Liver (tissue), 9 donors: ENCODE measurements around the gene RNH1. TPM values are rescaled to one million over a fixed set of nuclear protein-coding genes. Genes with fewer than 3 reads are reported as not detected.
A peak's percentile ranks its signal among the peaks of the same experiment; 100 is the strongest.

Experiments
- DNase-seq: peaks from one replicate; pipeline ENCODE4 v3.0.0-alpha.2; 2017; ENCODE audit warnings: low spot score
- H3K27ac ChIP-seq, 2 donors: one replicate each; pipeline ENCODE4 v1.7.0; 2013; ENCODE audit warnings: inconsistent platforms in 2 of 2, low read length in 2 of 2, control low read depth in 1 of 2, low read depth in 1 of 2, mild to moderate bottlenecking in 1 of 2
- H3K27me3 ChIP-seq, 4 donors: one replicate each; pipeline versions ENCODE4 v1.6.1 to v1.7.0; 2013; ENCODE audit warnings: low read length in 3 of 4, inconsistent platforms in 1 of 4, mild to moderate bottlenecking in 1 of 4, moderate library complexity in 1 of 4; ENCODE audit not compliant: control insufficient read depth in 4 of 4, insufficient read depth in 4 of 4
- H3K36me3 ChIP-seq, 4 donors: one replicate each; pipeline versions ENCODE4 v1.6.1 to v1.7.0; 2013; ENCODE audit warnings: low read length in 3 of 4, mild to moderate bottlenecking in 3 of 4, low read depth in 1 of 4, moderate library complexity in 1 of 4; ENCODE audit not compliant: control insufficient read depth in 4 of 4, insufficient read depth in 3 of 4
- H3K4me1 ChIP-seq, 4 donors: one replicate each; pipeline versions ENCODE4 v1.6.1 to v1.7.0; 2013; ENCODE audit warnings: low read length in 3 of 4, mild to moderate bottlenecking in 3 of 4, moderate library complexity in 1 of 4; ENCODE audit not compliant: control insufficient read depth in 4 of 4, insufficient read depth in 4 of 4
- H3K4me3 ChIP-seq, 3 donors: one replicate each; pipeline versions ENCODE4 v1.6.1 to v1.7.0; 2013; ENCODE audit warnings: low read length in 3 of 3, control low read depth in 1 of 3, low read depth in 1 of 3, mild to moderate bottlenecking in 1 of 3
- H3K9ac ChIP-seq, 2 donors: one replicate each; pipeline ENCODE4 v1.7.0; 2013; ENCODE audit warnings: low read length in 2 of 2, mild to moderate bottlenecking in 2 of 2, moderate library complexity in 2 of 2, control low read depth in 1 of 2, low read depth in 1 of 2
- H3K9me3 ChIP-seq, 4 donors: one replicate each; pipeline versions ENCODE4 v1.6.1 to v1.7.0; 2013; ENCODE audit warnings: low read length in 3 of 4; ENCODE audit not compliant: control insufficient read depth in 4 of 4
- ATF3 ChIP-seq: IDR thresholded peaks from 2 replicates; pipeline ENCODE4 v1.6.1; 2016; ENCODE audit warnings: antibody characterized with exemption
- CTCF ChIP-seq: fragments of 150-350 bp; IDR thresholded peaks from 2 replicates; pipeline ENCODE4 v1.5.1; 2017; ENCODE audit warnings: improper control_type of control experiment, low read depth, low read length; ENCODE audit not compliant: missing input control
- GABPA ChIP-seq, 2 donors: IDR thresholded peaks in 1 of 2; conservative IDR thresholded peaks in 1 of 2; 2 replicates each; pipeline ENCODE4 v1.6.1; 2016; ENCODE audit warnings: antibody characterized with exemption in 2 of 2, mild to moderate bottlenecking in 1 of 2, moderate library complexity in 1 of 2
- HNF4G ChIP-seq: IDR thresholded peaks from 2 replicates; pipeline ENCODE4 v1.6.1; 2016; ENCODE audit warnings: antibody characterized with exemption
- REST ChIP-seq: IDR thresholded peaks from 2 replicates; pipeline ENCODE4 v1.6.1; 2016; ENCODE audit warnings: antibody characterized with exemption, mild to moderate bottlenecking
- SP1 ChIP-seq: IDR thresholded peaks from 2 replicates; pipeline ENCODE4 v1.6.1; 2018; ENCODE audit warnings: antibody characterized with exemption, mild to moderate bottlenecking
- ZBTB33 ChIP-seq: IDR thresholded peaks from 2 replicates; pipeline ENCODE4 v1.6.1; 2016; ENCODE audit warnings: antibody characterized with exemption
- WGBS: extraction: QIAGEN DNeasy Blood & Tissue Kit; methylation state at CpG from one replicate; pipeline ENCODE4 v1.1.7; 2013; 5-methylcytosine and 5-hydroxymethylcytosine counted together
- polyA plus RNA-seq, 2 donors: library from polyadenylated mRNA; stranded (reverse) in 1 of 2; unstranded in 1 of 2; fragments of 200-250 nt in 1 of 2; fragments of >200 nt in 1 of 2; fragmentation: Nextera tagmentation in 1 of 2; extraction: Ambion mirVana in 1 of 2; gene quantifications; one replicate each; pipeline versions ENCODE4 v1.2.1 to v1.2.3, GENCODE V29; 2013 to 2015
- total RNA-seq, 2 donors: library from RNA; depleted of rRNA; stranded (reverse); fragments of >200 nt; gene quantifications; one replicate each; pipeline ENCODE4 v1.2.3, GENCODE V29; 2014
- donor health status: healthy.
- donor health status: healthy.
- donor health status: healthy.
- donor health status: healthy.
- donor health status: healthy.

RNH1 gene
- total and polyA plus RNA-seq, 4 donors = 68.5 to 99.1 (median 76.8) TPM

- DNase-seq = no peak
- no peak overlapping the region for H3K4me3 ChIP-seq
- peaks cover 0 to 9% (median 6%) of the 10 kb centered on the region in 4 donors for H3K36me3 ChIP-seq
- no peaks in the 10 kb centered on the region for H3K9me3 ChIP-seq
- H3K27me3 ChIP-seq = no peaks in the 10 kb centered on the region
- WGBS = 85% methylated on average over 5 of the region's 5 CpGs
- H3K4me1 ChIP-seq = peaks cover 12 to 26% (median 20%) of the 10 kb centered on the region in 4 donors
- H3K27ac ChIP-seq = no peak overlapping the region
- no peak overlapping the region for H3K9ac ChIP-seq
- TF ChIP-seq GABPA (IDR thresholded peaks at IDR 0.05 in 1 of 2, conservative IDR thresholded peaks at IDR 0.05 in 1 of 2) = no peak
- no peak for TF ChIP-seq REST
Measured at GRCh38 chr11:508956-509355, 1.9 kb upstream of the RNH1 start.

GRCh38 chr11:507727-508515, 879 bp upstream of the RNH1 start:
- no peaks in the 10 kb centered on the region for H3K27me3 ChIP-seq
- H3K4me1 ChIP-seq = peaks cover 12 to 33% (median 24%) of the 10 kb centered on the region in 4 donors
- H3K9ac ChIP-seq = no peak overlapping the region
- peak overlapping the region; percentile 53 to 79 (median 68) for H3K4me3 ChIP-seq
- H3K27ac ChIP-seq = peak overlapping the region in 1 of 2 donors; percentile 100
- 59% methylated on average over 45 of the region's 45 CpGs for whole genome bisulfite sequencing
- H3K36me3 ChIP-seq = peaks cover 0 to 9% (median 3%) of the 10 kb centered on the region in 4 donors
- TF ChIP-seq REST = no peak
- TF ChIP-seq ATF3 = no peak
- TF ChIP-seq HNF4G = no peak
- TF ChIP-seq ZBTB33 = no peak
- TF ChIP-seq SP1 = no peak
- no peak for TF ChIP-seq CTCF
- DNase-seq = no peak
- no peaks in the 10 kb centered on the region for H3K9me3 ChIP-seq
